GM18867 (cell line): ENCODE data around the gene ARFGEF3.
"Not testable (repeated sequence)": the region's sequence is repeated elsewhere in the genome, so short reads cannot be mapped to it uniquely, and the experiment has no call there.

Source experiments
- ATAC-seq: cut with Tn5 transposase; IDR thresholded peaks from one replicate; pipeline ENCODE4 v1.9.1; 2021; ENCODE audit warnings: mild to moderate bottlenecking, moderate library complexity; ENCODE audit not compliant: unreplicated experiment

ARFGEF3 gene

GRCh38 chr6:138212530-138212929, 50.8 kb downstream of the ARFGEF3 start:
- ATAC-seq: not testable (repeated sequence)

- no peak for ATAC-seq
Observed at GRCh38 chr6:138215093-138215782, 53.5 kb downstream of the ARFGEF3 start.

GRCh38 chr6:138218449-138218848, 56.7 kb downstream of the ARFGEF3 start, which contains the start of gene PBOV1:
Gene PBOV1 (minus strand): TSS chr6:138218491. CDS start chr6:138218395, 96 bp downstream.
- ATAC-seq: no peak

GRCh38 chr6:138219398-138219797, 57.7 kb downstream of the ARFGEF3 start:
- no peak for ATAC-seq

- no peak for ATAC-seq
Observed at GRCh38 chr6:138219901-138220300, 58.2 kb downstream of the ARFGEF3 start.

GRCh38 chr6:138222901-138223546, 61.3 kb downstream of the ARFGEF3 start:
- no peak for ATAC-seq

GRCh38 chr6:138225953-138226352, 64.2 kb downstream of the ARFGEF3 start:
- ATAC-seq: no peak

GRCh38 chr6:138226700-138227315, 65.1 kb downstream of the ARFGEF3 start:
- no peak for ATAC-seq

GRCh38 chr6:138227316-138227781, 65.6 kb downstream of the ARFGEF3 start:
- no peak for ATAC-seq

GRCh38 chr6:138229072-138229471, 67.3 kb downstream of the ARFGEF3 start:
- no peak for ATAC-seq

- no peak for ATAC-seq
Observed at GRCh38 chr6:138229663-138230179, 68.0 kb downstream of the ARFGEF3 start.

- ATAC-seq: no peak
Observed at GRCh38 chr6:138230221-138230620, 68.5 kb downstream of the ARFGEF3 start.

GRCh38 chr6:138230759-138231380, 69.1 kb downstream of the ARFGEF3 start:
- ATAC-seq: no peak

GRCh38 chr6:138231381-138231886, 69.7 kb downstream of the ARFGEF3 start:
- no peak for ATAC-seq

- ATAC-seq: no peak
Observed at GRCh38 chr6:138234363-138234762, 72.6 kb downstream of the ARFGEF3 start.

GRCh38 chr6:138235205-138235604, 73.5 kb downstream of the ARFGEF3 start:
- no peak for ATAC-seq

GRCh38 chr6:138235693-138236092, 74.0 kb downstream of the ARFGEF3 start:
- no peak for ATAC-seq

GRCh38 chr6:138237463-138237862, 75.7 kb downstream of the ARFGEF3 start:
- ATAC-seq: no peak

- no peak for ATAC-seq
Observed at GRCh38 chr6:138238368-138238767, 76.6 kb downstream of the ARFGEF3 start.

- no peak for ATAC-seq
Observed at GRCh38 chr6:138239774-138240173, 78.0 kb downstream of the ARFGEF3 start.
